HG03575 (cell line): ENCODE data around the gene IGSF3.
A peak's percentile ranks its signal among the peaks of the same experiment; 100 is the strongest.
"Not testable (repeated sequence)": the region's sequence is repeated elsewhere in the genome, so short reads cannot be mapped to it uniquely, and the experiment has no call there.

Experiments used
- ATAC-seq: cut with Tn5 transposase; IDR thresholded peaks from one replicate; pipeline ENCODE4 v1.9.1; 2021; ENCODE audit not compliant: unreplicated experiment, insufficient number of reproducible peaks, low FRiP score; ENCODE audit errors: extremely low read depth

Gene IGSF3

GRCh38 chr1:116609801-116610371 lies 57.6 kb downstream of the IGSF3 start:
- ATAC-seq = not testable (repeated sequence)

- ATAC-seq = not testable (repeated sequence)
Measured at GRCh38 chr1:116608841-116609240, 58.7 kb downstream of the IGSF3 start.

GRCh38 chr1:116608151-116608550 lies 59.4 kb downstream of the IGSF3 start:
- ATAC-seq = not testable (repeated sequence)

GRCh38 chr1:116607463-116607862 lies 60.1 kb downstream of the IGSF3 start:
- ATAC-seq = not testable (repeated sequence)

GRCh38 chr1:116606067-116606466 lies 61.5 kb downstream of the IGSF3 start:
- not testable (repeated sequence) for ATAC-seq

- ATAC-seq = no peak
Measured at GRCh38 chr1:116605315-116605714, 62.2 kb downstream of the IGSF3 start.

- ATAC-seq = not testable (repeated sequence)
Measured at GRCh38 chr1:116604408-116604807, 63.1 kb downstream of the IGSF3 start.

- not testable (repeated sequence) for ATAC-seq
Measured at GRCh38 chr1:116603646-116604045, 63.9 kb downstream of the IGSF3 start.

GRCh38 chr1:116599369-116599768 lies 68.2 kb downstream of the IGSF3 start:
- ATAC-seq = not testable (repeated sequence)

GRCh38 chr1:116598420-116599036 lies 69.0 kb downstream of the IGSF3 start:
- ATAC-seq = not testable (repeated sequence)

GRCh38 chr1:116597388-116597787 lies 70.1 kb downstream of the IGSF3 start:
- ATAC-seq = peak; percentile 56

- not testable (repeated sequence) for ATAC-seq
Measured at GRCh38 chr1:116596742-116597307, 70.7 kb downstream of the IGSF3 start.

- not testable (repeated sequence) for ATAC-seq
Measured at GRCh38 chr1:116595946-116596741, 71.4 kb downstream of the IGSF3 start.

- ATAC-seq = not testable (repeated sequence)
Measured at GRCh38 chr1:116595065-116595840, 72.3 kb downstream of the IGSF3 start.

GRCh38 chr1:116593977-116594376 lies 73.6 kb downstream of the IGSF3 start:
- ATAC-seq = not testable (repeated sequence)

- not testable (repeated sequence) for ATAC-seq
Measured at GRCh38 chr1:116593401-116593800, 74.1 kb downstream of the IGSF3 start.

GRCh38 chr1:116591951-116592605 lies 75.5 kb downstream of the IGSF3 start:
- not testable (repeated sequence) for ATAC-seq
